ENCODE measurements around the gene NOC2L.

The NOC2L gene

DNA sequence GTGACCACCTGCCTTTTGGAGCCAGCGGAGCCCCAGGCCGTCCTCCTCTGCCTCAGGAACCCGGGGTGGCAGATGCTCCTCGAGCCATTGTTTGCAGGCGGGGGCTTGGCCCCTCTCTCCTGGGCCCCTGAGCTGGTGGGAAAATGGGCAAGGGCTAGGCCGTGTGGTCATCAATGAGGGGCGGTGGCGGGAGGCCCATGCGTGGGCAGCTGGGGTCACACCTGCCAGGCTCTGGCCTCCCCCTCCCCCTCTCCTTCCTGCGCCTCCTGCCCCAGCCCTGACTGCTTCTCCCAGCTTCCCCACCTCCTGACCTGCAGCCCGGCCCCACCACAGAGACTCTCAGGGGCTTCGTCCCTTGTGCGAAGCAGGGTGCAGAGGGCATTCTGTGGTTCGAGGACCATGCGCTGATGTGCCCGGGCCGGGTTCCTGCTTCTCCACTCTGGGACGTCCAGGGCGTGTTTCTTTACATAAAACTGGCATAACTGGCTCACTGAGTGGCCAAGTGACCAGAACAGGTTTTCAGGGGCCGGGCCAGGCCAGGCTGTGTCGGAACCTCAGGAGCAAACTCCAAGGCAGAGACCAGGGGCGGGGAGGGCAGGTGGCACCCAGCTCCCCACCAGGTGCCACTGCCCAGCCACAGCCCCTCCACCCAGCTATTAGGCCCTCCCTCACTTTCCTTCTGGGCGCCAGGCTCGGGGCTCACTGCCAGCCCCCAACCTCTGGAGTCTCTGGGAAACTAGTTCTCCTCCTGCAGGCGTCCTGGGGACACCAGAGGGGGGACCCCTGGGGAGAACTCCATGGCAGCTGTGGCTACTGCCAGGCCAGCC lies 26.1 kb downstream of the NOC2L start:
- H3K79me2 ChIP-seq (ENCODE audit: insufficient read depth, low read length), result no peaks in the 10 kb centered on the region
- TF ChIP-seq, protein P1, sequence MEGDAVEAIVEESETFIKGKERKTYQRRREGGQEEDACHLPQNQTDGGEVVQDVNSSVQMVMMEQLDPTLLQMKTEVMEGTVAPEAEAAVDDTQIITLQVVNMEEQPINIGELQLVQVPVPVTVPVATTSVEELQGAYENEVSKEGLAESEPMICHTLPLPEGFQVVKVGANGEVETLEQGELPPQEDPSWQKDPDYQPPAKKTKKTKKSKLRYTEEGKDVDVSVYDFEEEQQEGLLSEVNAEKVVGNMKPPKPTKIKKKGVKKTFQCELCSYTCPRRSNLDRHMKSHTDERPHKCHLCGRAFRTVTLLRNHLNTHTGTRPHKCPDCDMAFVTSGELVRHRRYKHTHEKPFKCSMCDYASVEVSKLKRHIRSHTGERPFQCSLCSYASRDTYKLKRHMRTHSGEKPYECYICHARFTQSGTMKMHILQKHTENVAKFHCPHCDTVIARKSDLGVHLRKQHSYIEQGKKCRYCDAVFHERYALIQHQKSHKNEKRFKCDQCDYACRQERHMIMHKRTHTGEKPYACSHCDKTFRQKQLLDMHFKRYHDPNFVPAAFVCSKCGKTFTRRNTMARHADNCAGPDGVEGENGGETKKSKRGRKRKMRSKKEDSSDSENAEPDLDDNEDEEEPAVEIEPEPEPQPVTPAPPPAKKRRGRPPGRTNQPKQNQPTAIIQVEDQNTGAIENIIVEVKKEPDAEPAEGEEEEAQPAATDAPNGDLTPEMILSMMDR (IDR thresholded peaks at IDR 0.05; ENCODE audit: low read length), result no peak
- no peak for TF ChIP-seq EZH2 (IDR thresholded peaks at IDR 0.05; ENCODE audit: borderline replicate concordance, low read length)
- H3K4me2 ChIP-seq (ENCODE audit: low read length), result no peak overlapping the region
- H3K9me2 ChIP-seq (ENCODE audit: low read depth, low read length), result no peaks in the 10 kb centered on the region
- H3K9me3 ChIP-seq (ENCODE audit: low read length), result no peaks in the 10 kb centered on the region
- H3K9ac ChIP-seq (ENCODE audit: low read length), result no peak overlapping the region
- H3K27me3 ChIP-seq (ENCODE audit: insufficient read depth, low read length), result peaks cover 9% of the 10 kb centered on the region; the same call in 1 of the 2 replicates
- no peak overlapping the region for H3K27ac ChIP-seq (ENCODE audit: low read depth, low read length, poor library complexity, severe bottlenecking)
- H3K4me1 ChIP-seq (ENCODE audit: insufficient read depth, low read length, severe bottlenecking), result no peaks in the 10 kb centered on the region
- no peaks in the 10 kb centered on the region for H4K20me1 ChIP-seq (ENCODE audit: insufficient read depth, low read length)
- H2AFZ ChIP-seq (ENCODE audit: low read length), result no peak overlapping the region
- H3K4me3 ChIP-seq (ENCODE audit: low read depth, low read length, poor library complexity, severe bottlenecking), result no peak overlapping the region
- no peaks in the 10 kb centered on the region for H3K36me3 ChIP-seq (ENCODE audit: insufficient read depth, low read length)
- no peaks in the 10 kb centered on the region for H3F3A ChIP-seq (ENCODE audit: insufficient read depth, low read length)

DNA sequence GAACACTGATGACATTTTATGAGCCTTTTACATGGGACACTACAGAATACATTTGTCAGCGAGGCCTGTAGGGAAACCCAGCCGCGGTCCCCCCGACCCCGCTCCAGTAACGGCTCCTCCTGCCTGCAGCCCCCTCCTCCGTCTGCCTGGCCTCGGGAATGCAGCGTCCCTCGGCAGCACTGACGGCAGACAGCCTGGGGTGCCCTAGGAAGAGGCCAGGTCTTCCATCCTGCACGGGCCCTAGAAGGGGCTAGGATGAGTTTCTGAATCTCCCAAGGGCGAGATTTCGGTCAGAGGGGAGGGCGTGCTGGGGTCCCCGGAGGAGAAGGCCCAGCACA lies 26.9 kb downstream of the NOC2L start:
- Histone ChIP-seq H3K4me1 (ENCODE audit: insufficient read depth, low read length, severe bottlenecking) (no peaks in the 10 kb centered on the region), H4K20me1 (ENCODE audit: insufficient read depth, low read length) (no peaks in the 10 kb centered on the region), H3K27me3 (ENCODE audit: insufficient read depth, low read length) (peaks cover 9% of the 10 kb centered on the region; the same call in 1 of the 2 replicates), H3F3A (ENCODE audit: insufficient read depth, low read length) (no peaks in the 10 kb centered on the region), H3K4me2 (ENCODE audit: low read length) (no peak overlapping the region), H3K79me2 (ENCODE audit: insufficient read depth, low read length) (no peaks in the 10 kb centered on the region), H3K4me3 (ENCODE audit: low read depth, low read length, poor library complexity, severe bottlenecking) (no peak overlapping the region), H2AFZ (ENCODE audit: low read length) (no peak overlapping the region), H3K36me3 (ENCODE audit: insufficient read depth, low read length) (no peaks in the 10 kb centered on the region), H3K9me2 (ENCODE audit: low read depth, low read length) (no peaks in the 10 kb centered on the region), H3K27ac (ENCODE audit: low read depth, low read length, poor library complexity, severe bottlenecking) (no peak overlapping the region), H3K9me3 (ENCODE audit: low read length) (no peaks in the 10 kb centered on the region), H3K9ac (ENCODE audit: low read length) (no peak overlapping the region)
- TF ChIP-seq EZH2 (IDR thresholded peaks at IDR 0.05; ENCODE audit: borderline replicate concordance, low read length), result no peak
- TF ChIP-seq, protein P1 (IDR thresholded peaks at IDR 0.05; ENCODE audit: low read length), result no peak

DNA sequence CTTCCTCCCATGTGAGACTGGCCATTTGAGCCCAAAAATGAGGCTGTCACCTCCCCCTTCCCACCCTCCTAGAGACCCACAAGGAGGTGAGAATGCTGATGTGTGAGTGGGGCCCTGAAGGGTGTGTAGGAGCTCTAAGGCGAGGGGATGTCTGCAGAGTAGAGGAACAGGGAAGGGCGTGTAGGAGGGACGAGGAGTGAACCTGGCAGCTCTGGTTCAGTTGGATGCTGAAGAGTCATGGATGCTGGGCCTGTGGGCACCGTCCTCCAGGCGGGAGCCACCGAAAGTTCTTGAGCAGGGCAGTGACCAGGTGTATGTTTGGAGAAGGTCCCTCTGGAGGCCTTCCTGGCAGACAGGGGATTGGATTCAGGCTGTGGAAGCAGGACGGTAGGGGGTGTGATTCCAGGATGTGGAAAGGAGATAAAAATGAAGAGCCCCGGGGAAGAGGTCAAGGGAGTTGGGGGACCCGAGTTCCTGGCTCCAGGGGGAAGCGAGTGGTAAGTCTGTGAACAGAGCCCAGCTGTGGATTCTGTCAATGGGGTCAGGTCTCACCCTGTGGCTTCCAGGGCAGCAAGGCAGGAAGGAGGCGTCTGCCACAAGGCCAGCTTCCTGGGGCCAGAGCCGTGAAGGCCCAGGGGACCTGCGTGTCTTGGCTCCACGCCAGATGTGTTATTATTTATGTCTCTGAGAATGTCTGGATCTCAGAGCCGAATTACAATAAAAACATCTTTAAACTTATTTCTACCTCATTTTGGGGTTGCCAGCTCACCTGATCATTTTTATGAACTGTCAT lies 27.5 kb downstream of the NOC2L start:
- Histone ChIP-seq H3K9ac (ENCODE audit: low read length) (no peak overlapping the region), H3K27me3 (ENCODE audit: insufficient read depth, low read length) (peaks cover 6% of the 10 kb centered on the region; the same call in 1 of the 2 replicates), H3K4me2 (ENCODE audit: low read length) (no peak overlapping the region), H3K79me2 (ENCODE audit: insufficient read depth, low read length) (no peaks in the 10 kb centered on the region), H3K27ac (ENCODE audit: low read depth, low read length, poor library complexity, severe bottlenecking) (no peak overlapping the region), H2AFZ (ENCODE audit: low read length) (no peak overlapping the region), H3K36me3 (ENCODE audit: insufficient read depth, low read length) (no peaks in the 10 kb centered on the region), H4K20me1 (ENCODE audit: insufficient read depth, low read length) (no peaks in the 10 kb centered on the region), H3K9me2 (ENCODE audit: low read depth, low read length) (no peaks in the 10 kb centered on the region), H3K4me3 (ENCODE audit: low read depth, low read length, poor library complexity, severe bottlenecking) (no peak overlapping the region), H3K9me3 (ENCODE audit: low read length) (no peaks in the 10 kb centered on the region), H3F3A (ENCODE audit: insufficient read depth, low read length) (no peaks in the 10 kb centered on the region), H3K4me1 (ENCODE audit: insufficient read depth, low read length, severe bottlenecking) (no peaks in the 10 kb centered on the region)
- TF ChIP-seq, protein P1 (IDR thresholded peaks at IDR 0.05; ENCODE audit: low read length), result no peak
- no peak for TF ChIP-seq EZH2 (IDR thresholded peaks at IDR 0.05; ENCODE audit: borderline replicate concordance, low read length)

All from OCI-LY1 (cell line).